ENCODE results near the gene BRINP2. TPM values are rescaled to one million over a fixed set of nuclear protein-coding genes. Genes with fewer than 3 reads are reported as not detected.

Gene BRINP2
- total RNA-seq, 2 donors from 2014 or later = not detected

- peaks cover 0 to 3% (median 0%) of the 10 kb centered on the region in 3 donors for H3K9me3 ChIP-seq
- H3K27ac ChIP-seq = no peak overlapping the region
- H3K4me3 ChIP-seq = no peak overlapping the region
- WGBS, 2 donors = 61 to 69% methylated on average over 11 of the region's 11 CpGs
- peaks cover 7% of the 10 kb centered on the region for H3K4me1 ChIP-seq
- no peak for TF ChIP-seq POLR2A (IDR thresholded peaks at IDR 0.05)
- no peak for TF ChIP-seq CTCF (IDR thresholded peaks at IDR 0.05)
- ATAC-seq (no peak), DNase-seq (no peak)
- H3K36me3 ChIP-seq (replicated peaks in 1 of 2; ENCODE audit: insufficient read depth in 1 of 2, low read depth in 2 of 2) = no peaks in the 10 kb centered on the region
- H3K27me3 ChIP-seq = no peaks in the 10 kb centered on the region
- intact Hi-C loops (cut with DNase I) = no loop called here
Measured at GRCh38 chr1:177257128-177257527, 86.4 kb downstream of the BRINP2 start.

GRCh38 chr1:177257576-177257975 lies 86.8 kb downstream of the BRINP2 start:
- ATAC-seq (no peak), DNase-seq (no peak)
- H3K9me3 ChIP-seq = peaks cover 0 to 3% (median 0%) of the 10 kb centered on the region in 3 donors

GRCh38 chr1:177270863-177271262 lies 100.1 kb downstream of the BRINP2 start:
- intact Hi-C loops (cut with DNase I) = no loop called here
- Histone ChIP-seq H3K9me3 (no peaks in the 10 kb centered on the region), H3K4me3 (no peak overlapping the region), H3K4me1 (peaks cover 21% of the 10 kb centered on the region), H3K36me3 (replicated peaks in 1 of 2; ENCODE audit: insufficient read depth in 1 of 2, low read depth in 2 of 2) (no peaks in the 10 kb centered on the region), H3K27ac (no peak overlapping the region), H3K27me3 (no peaks in the 10 kb centered on the region)
- TF ChIP-seq CTCF (IDR thresholded peaks at IDR 0.05) = no peak
- TF ChIP-seq POLR2A (IDR thresholded peaks at IDR 0.05) = no peak
- ATAC-seq = no peak
- 67 to 86% methylated on average over 1 of the region's 1 CpG for WGBS, 2 donors
- no peak for DNase-seq

More at GRCh38 chr1:177257576-177257975, 86.8 kb downstream of the BRINP2 start:
- 48 to 55% methylated on average over 4 of the region's 4 CpGs for WGBS, 2 donors
- Histone ChIP-seq H3K27ac (no peak overlapping the region), H3K27me3 (no peaks in the 10 kb centered on the region), H3K36me3 (replicated peaks in 1 of 2; ENCODE audit: insufficient read depth in 1 of 2, low read depth in 2 of 2) (no peaks in the 10 kb centered on the region), H3K4me3 (no peak overlapping the region), H3K4me1 (peaks cover 7% of the 10 kb centered on the region)
- TF ChIP-seq POLR2A (IDR thresholded peaks at IDR 0.05) (no peak), CTCF (IDR thresholded peaks at IDR 0.05) (no peak)
- intact Hi-C loops (cut with DNase I) = no loop called here

- TF ChIP-seq CTCF (IDR thresholded peaks at IDR 0.05) = no peak
- no peak for ATAC-seq
Measured at GRCh38 chr1:177273141-177273540, 102.4 kb downstream of the BRINP2 start.

GRCh38 chr1:177274687-177275211 lies 104.0 kb downstream of the BRINP2 start:
- Histone ChIP-seq H3K9me3 (no peaks in the 10 kb centered on the region), H3K27ac (peak overlapping the region in 3 of 4 donors; percentile 1 to 51 (median 26))
- 2 to 7% methylated on average over 5 of the region's 5 CpGs for WGBS, 2 donors

More at GRCh38 chr1:177273141-177273540, 102.4 kb downstream of the BRINP2 start:
- Histone ChIP-seq H3K4me3 (no peak overlapping the region), H3K36me3 (replicated peaks in 1 of 2; ENCODE audit: insufficient read depth in 1 of 2, low read depth in 2 of 2) (no peaks in the 10 kb centered on the region), H3K4me1 (peaks cover 25% of the 10 kb centered on the region), H3K9me3 (no peaks in the 10 kb centered on the region), H3K27me3 (no peaks in the 10 kb centered on the region), H3K27ac (no peak overlapping the region)
- DNase-seq = no peak
- WGBS, 2 donors = 75 to 85% methylated on average over 5 of the region's 5 CpGs
- intact Hi-C loops (cut with DNase I) = no loop called here

More at GRCh38 chr1:177274687-177275211, 104.0 kb downstream of the BRINP2 start:
- intact Hi-C loops (cut with DNase I) = no loop called here
- peak; percentile 32 to 65 (median 38) for DNase-seq
- TF ChIP-seq CTCF (IDR thresholded peaks at IDR 0.05) (no peak), POLR2A (IDR thresholded peaks at IDR 0.05) (no peak)
- peak; percentile 72 for ATAC-seq
- no peak overlapping the region for H3K4me3 ChIP-seq
- H3K36me3 ChIP-seq (replicated peaks in 1 of 2; ENCODE audit: insufficient read depth in 1 of 2, low read depth in 2 of 2) = no peaks in the 10 kb centered on the region
- H3K27me3 ChIP-seq = no peaks in the 10 kb centered on the region
- H3K4me1 ChIP-seq = peaks cover 25% of the 10 kb centered on the region
